ENCODE measurements around the gene PTPN5. TPM values are rescaled to one million over a fixed set of nuclear protein-coding genes. Genes with fewer than 3 reads are reported as not detected.

PTPN5 gene
- total and polyA plus RNA-seq, 2 donors from 2014 or later, result 0.17 TPM; not detected in 1

- DNase-seq (no peak), FAIRE-seq (no peak)
- H3K9ac ChIP-seq (ENCODE audit: low read length in 3 of 3), result no peak overlapping the region
- H3K27me3 ChIP-seq (ENCODE audit: control insufficient read depth, insufficient read depth, low read length), result no peaks in the 10 kb centered on the region
- no peaks in the 10 kb centered on the region for H3K4me1 ChIP-seq (ENCODE audit: control insufficient read depth in 2 of 3, insufficient read depth in 2 of 3, low read depth in 1 of 3, low read length in 3 of 3)
- intact Hi-C loops (cut with DNase I), result no loop called here
- H3K4me3 ChIP-seq (ENCODE audit: low read length in 3 of 3), result no peak overlapping the region
- no peaks in the 10 kb centered on the region for H3K9me3 ChIP-seq (ENCODE audit: control insufficient read depth in 2 of 3, insufficient read depth in 1 of 3, low read length in 3 of 3)
- H3K27ac ChIP-seq (ENCODE audit: low read depth in 2 of 2, low read length in 2 of 2), result no peak overlapping the region
- TF ChIP-seq CTCF (IDR thresholded peaks at IDR 0.05; ENCODE audit: borderline replicate concordance, extremely low read depth, insufficient read depth), result no peak
- H3K36me3 ChIP-seq (ENCODE audit: control insufficient read depth in 2 of 3, insufficient read depth in 3 of 3, low read length in 3 of 3), result no peaks in the 10 kb centered on the region
Measured at GRCh38 chr11:18713646-18714442, 77.8 kb downstream of the PTPN5 start.

GRCh38 chr11:18710545-18710944 lies 81.1 kb downstream of the PTPN5 start:
- Histone ChIP-seq H3K4me1 (ENCODE audit: control insufficient read depth in 2 of 3, insufficient read depth in 2 of 3, low read depth in 1 of 3, low read length in 3 of 3) (peaks cover 0 to 9% (median 5%) of the 10 kb centered on the region in 3 donors), H3K27ac (ENCODE audit: low read depth in 2 of 2, low read length in 2 of 2) (no peak overlapping the region), H3K27me3 (ENCODE audit: control insufficient read depth, insufficient read depth, low read length) (no peaks in the 10 kb centered on the region), H3K9me3 (ENCODE audit: control insufficient read depth in 2 of 3, insufficient read depth in 1 of 3, low read length in 3 of 3) (no peaks in the 10 kb centered on the region), H3K36me3 (ENCODE audit: control insufficient read depth in 2 of 3, insufficient read depth in 3 of 3, low read length in 3 of 3) (no peaks in the 10 kb centered on the region), H3K4me3 (ENCODE audit: low read length in 3 of 3) (no peak overlapping the region), H3K9ac (ENCODE audit: low read length in 3 of 3) (no peak overlapping the region)
- FAIRE-seq (no peak), DNase-seq (no peak)
- TF ChIP-seq CTCF (IDR thresholded peaks at IDR 0.05; ENCODE audit: borderline replicate concordance, extremely low read depth, insufficient read depth), result no peak
- intact Hi-C loops (cut with DNase I), result no loop called here

GRCh38 chr11:18709414-18709813 lies 82.2 kb downstream of the PTPN5 start:
- intact Hi-C loops (cut with DNase I), result no loop called here
- no peaks in the 10 kb centered on the region for H3K36me3 ChIP-seq (ENCODE audit: control insufficient read depth in 2 of 3, insufficient read depth in 3 of 3, low read length in 3 of 3)
- no peak overlapping the region for H3K27ac ChIP-seq (ENCODE audit: low read depth in 2 of 2, low read length in 2 of 2)
- peaks cover 0 to 17% (median 10%) of the 10 kb centered on the region in 3 donors for H3K4me1 ChIP-seq (ENCODE audit: control insufficient read depth in 2 of 3, insufficient read depth in 2 of 3, low read depth in 1 of 3, low read length in 3 of 3)
- H3K4me3 ChIP-seq (ENCODE audit: low read length in 3 of 3), result no peak overlapping the region
- no peaks in the 10 kb centered on the region for H3K9me3 ChIP-seq (ENCODE audit: control insufficient read depth in 2 of 3, insufficient read depth in 1 of 3, low read length in 3 of 3)
- H3K27me3 ChIP-seq (ENCODE audit: control insufficient read depth, insufficient read depth, low read length), result no peaks in the 10 kb centered on the region
- no peak for TF ChIP-seq CTCF (IDR thresholded peaks at IDR 0.05; ENCODE audit: borderline replicate concordance, extremely low read depth, insufficient read depth)
- no peak for DNase-seq
- H3K9ac ChIP-seq (ENCODE audit: low read length in 3 of 3), result no peak overlapping the region
- FAIRE-seq, result no peak
